H1 (cell line): ENCODE data around the gene IL31. TPM values are rescaled to one million over a fixed set of nuclear protein-coding genes. Genes with fewer than 3 reads are reported as not detected.

Source experiments
- CREB1 ChIP-seq: IDR thresholded peaks from 2 replicates; pipeline ENCODE4 v1.6.1; 2012; ENCODE audit warnings: inconsistent platforms
- polyA plus RNA-seq, 7 experiments: library from polyadenylated mRNA; depleted of rRNA in 3 of 7; stranded (reverse) in 5 of 7; unstranded in 2 of 7; fragments of >200 nt in 5 of 7; fragments of 200-250 nt in 2 of 7; gene quantifications; 1 replicate in 5 of 7; 2 replicates in 1 of 7; 4 replicates in 1 of 7; pipeline versions ENCODE4 v1.2.1 to v1.2.3, GENCODE V29; 2011 to 2013; ENCODE audit warnings: missing spikeins in 2 of 7, mixed read lengths in 2 of 7
- total RNA-seq: library from RNA; stranded (reverse); fragmentation: NEBNext Ultra II Directional; extraction: Animal tissue kit (Norgen Biotek cat#: 25700); gene quantifications from 2 replicates; pipeline ENCODE4 v1.2.1, GENCODE V29; 2021
- TF ChIP-seq, protein P1 (sequence below): fragments of 300-600 bp; sonication (generic); IDR thresholded peaks from 2 replicates; pipeline ENCODE4 v1.7.1; 2012; ENCODE audit warnings: low read length, moderate library complexity, mild to moderate bottlenecking, inconsistent platforms; ENCODE audit not compliant: insufficient replicate concordance

Gene IL31
- total and polyA plus RNA-seq, 2 of the 8 experiments (the other 6 are each of a cell fraction or from before 2014, with no cell fraction given): not detected

DNA sequence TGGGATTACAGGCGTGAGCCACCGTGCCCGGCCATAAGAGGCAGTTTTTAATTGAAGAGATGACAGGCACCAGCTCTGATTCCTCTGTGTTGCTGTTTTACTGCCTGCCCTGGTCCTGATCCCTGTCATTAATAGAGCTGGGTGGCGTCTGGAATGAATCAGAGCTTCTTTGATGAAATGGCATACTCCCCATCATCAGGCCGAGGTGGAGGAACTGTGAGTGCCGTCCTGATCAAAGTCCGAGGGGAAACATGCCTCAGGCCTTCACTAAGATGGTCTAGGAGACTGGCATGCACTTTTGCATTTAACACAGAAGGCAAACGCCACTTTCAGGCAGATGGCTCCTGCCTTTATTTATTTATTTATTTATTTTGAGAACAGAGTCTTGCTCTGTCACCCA, 34.1 kb downstream of the IL31 start (continued):
- TF ChIP-seq, protein P1, sequence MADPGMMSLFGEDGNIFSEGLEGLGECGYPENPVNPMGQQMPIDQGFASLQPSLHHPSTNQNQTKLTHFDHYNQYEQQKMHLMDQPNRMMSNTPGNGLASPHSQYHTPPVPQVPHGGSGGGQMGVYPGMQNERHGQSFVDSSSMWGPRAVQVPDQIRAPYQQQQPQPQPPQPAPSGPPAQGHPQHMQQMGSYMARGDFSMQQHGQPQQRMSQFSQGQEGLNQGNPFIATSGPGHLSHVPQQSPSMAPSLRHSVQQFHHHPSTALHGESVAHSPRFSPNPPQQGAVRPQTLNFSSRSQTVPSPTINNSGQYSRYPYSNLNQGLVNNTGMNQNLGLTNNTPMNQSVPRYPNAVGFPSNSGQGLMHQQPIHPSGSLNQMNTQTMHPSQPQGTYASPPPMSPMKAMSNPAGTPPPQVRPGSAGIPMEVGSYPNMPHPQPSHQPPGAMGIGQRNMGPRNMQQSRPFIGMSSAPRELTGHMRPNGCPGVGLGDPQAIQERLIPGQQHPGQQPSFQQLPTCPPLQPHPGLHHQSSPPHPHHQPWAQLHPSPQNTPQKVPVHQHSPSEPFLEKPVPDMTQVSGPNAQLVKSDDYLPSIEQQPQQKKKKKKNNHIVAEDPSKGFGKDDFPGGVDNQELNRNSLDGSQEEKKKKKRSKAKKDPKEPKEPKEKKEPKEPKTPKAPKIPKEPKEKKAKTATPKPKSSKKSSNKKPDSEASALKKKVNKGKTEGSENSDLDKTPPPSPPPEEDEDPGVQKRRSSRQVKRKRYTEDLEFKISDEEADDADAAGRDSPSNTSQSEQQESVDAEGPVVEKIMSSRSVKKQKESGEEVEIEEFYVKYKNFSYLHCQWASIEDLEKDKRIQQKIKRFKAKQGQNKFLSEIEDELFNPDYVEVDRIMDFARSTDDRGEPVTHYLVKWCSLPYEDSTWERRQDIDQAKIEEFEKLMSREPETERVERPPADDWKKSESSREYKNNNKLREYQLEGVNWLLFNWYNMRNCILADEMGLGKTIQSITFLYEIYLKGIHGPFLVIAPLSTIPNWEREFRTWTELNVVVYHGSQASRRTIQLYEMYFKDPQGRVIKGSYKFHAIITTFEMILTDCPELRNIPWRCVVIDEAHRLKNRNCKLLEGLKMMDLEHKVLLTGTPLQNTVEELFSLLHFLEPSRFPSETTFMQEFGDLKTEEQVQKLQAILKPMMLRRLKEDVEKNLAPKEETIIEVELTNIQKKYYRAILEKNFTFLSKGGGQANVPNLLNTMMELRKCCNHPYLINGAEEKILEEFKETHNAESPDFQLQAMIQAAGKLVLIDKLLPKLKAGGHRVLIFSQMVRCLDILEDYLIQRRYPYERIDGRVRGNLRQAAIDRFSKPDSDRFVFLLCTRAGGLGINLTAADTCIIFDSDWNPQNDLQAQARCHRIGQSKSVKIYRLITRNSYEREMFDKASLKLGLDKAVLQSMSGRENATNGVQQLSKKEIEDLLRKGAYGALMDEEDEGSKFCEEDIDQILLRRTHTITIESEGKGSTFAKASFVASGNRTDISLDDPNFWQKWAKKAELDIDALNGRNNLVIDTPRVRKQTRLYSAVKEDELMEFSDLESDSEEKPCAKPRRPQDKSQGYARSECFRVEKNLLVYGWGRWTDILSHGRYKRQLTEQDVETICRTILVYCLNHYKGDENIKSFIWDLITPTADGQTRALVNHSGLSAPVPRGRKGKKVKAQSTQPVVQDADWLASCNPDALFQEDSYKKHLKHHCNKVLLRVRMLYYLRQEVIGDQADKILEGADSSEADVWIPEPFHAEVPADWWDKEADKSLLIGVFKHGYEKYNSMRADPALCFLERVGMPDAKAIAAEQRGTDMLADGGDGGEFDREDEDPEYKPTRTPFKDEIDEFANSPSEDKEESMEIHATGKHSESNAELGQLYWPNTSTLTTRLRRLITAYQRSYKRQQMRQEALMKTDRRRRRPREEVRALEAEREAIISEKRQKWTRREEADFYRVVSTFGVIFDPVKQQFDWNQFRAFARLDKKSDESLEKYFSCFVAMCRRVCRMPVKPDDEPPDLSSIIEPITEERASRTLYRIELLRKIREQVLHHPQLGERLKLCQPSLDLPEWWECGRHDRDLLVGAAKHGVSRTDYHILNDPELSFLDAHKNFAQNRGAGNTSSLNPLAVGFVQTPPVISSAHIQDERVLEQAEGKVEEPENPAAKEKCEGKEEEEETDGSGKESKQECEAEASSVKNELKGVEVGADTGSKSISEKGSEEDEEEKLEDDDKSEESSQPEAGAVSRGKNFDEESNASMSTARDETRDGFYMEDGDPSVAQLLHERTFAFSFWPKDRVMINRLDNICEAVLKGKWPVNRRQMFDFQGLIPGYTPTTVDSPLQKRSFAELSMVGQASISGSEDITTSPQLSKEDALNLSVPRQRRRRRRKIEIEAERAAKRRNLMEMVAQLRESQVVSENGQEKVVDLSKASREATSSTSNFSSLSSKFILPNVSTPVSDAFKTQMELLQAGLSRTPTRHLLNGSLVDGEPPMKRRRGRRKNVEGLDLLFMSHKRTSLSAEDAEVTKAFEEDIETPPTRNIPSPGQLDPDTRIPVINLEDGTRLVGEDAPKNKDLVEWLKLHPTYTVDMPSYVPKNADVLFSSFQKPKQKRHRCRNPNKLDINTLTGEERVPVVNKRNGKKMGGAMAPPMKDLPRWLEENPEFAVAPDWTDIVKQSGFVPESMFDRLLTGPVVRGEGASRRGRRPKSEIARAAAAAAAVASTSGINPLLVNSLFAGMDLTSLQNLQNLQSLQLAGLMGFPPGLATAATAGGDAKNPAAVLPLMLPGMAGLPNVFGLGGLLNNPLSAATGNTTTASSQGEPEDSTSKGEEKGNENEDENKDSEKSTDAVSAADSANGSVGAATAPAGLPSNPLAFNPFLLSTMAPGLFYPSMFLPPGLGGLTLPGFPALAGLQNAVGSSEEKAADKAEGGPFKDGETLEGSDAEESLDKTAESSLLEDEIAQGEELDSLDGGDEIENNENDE: no peak
- no peak for TF ChIP-seq CREB1
